Fibroblast of skin of left quadriceps (primary cell): ENCODE data around the gene LRRC10B.

Experiments
- DNase-seq, 2 experiments: peaks; one replicate each; pipeline ENCODE4 v3.0.0-alpha.2; 2013; ENCODE audit warnings: low read depth in 2 of 2

Gene LRRC10B

GRCh38 chr11:61531044-61531443 is 22.5 kb downstream of the LRRC10B start:
- DNase-seq = no peak

- DNase-seq = no peak
Observed at GRCh38 chr11:61532134-61533038, 23.8 kb downstream of the LRRC10B start.

- no peak for DNase-seq
Observed at GRCh38 chr11:61533039-61533375, 24.5 kb downstream of the LRRC10B start.

GRCh38 chr11:61533401-61533800 is 24.9 kb downstream of the LRRC10B start:
- no peak for DNase-seq

GRCh38 chr11:61534025-61534932 is 25.7 kb downstream of the LRRC10B start:
- DNase-seq = no peak

- DNase-seq = no peak
Observed at GRCh38 chr11:61534933-61535839, 26.6 kb downstream of the LRRC10B start.

GRCh38 chr11:61535998-61536675 is 27.6 kb downstream of the LRRC10B start:
- no peak for DNase-seq

GRCh38 chr11:61536676-61537270 is 28.2 kb downstream of the LRRC10B start:
- DNase-seq = no peak

- no peak for DNase-seq
Observed at GRCh38 chr11:61537326-61537725, 28.8 kb downstream of the LRRC10B start.

- no peak for DNase-seq
Observed at GRCh38 chr11:61538636-61538961, 30.1 kb downstream of the LRRC10B start.

GRCh38 chr11:61539006-61539405 is 30.5 kb downstream of the LRRC10B start:
- no peak for DNase-seq

GRCh38 chr11:61539831-61540357 is 31.3 kb downstream of the LRRC10B start:
- no peak for DNase-seq

- no peak for DNase-seq
Observed at GRCh38 chr11:61540528-61540927, 32.0 kb downstream of the LRRC10B start.

GRCh38 chr11:61541598-61541997 is 33.0 kb downstream of the LRRC10B start:
- no peak for DNase-seq

- DNase-seq = no peak
Observed at GRCh38 chr11:61542024-61542461, 33.5 kb downstream of the LRRC10B start.

- no peak for DNase-seq
Observed at GRCh38 chr11:61542705-61543104, 34.2 kb downstream of the LRRC10B start.

GRCh38 chr11:61543606-61544306 is 35.2 kb downstream of the LRRC10B start:
- DNase-seq = no peak

GRCh38 chr11:61544466-61544865 is 35.9 kb downstream of the LRRC10B start:
- no peak for DNase-seq

GRCh38 chr11:61545341-61545740 is 36.8 kb downstream of the LRRC10B start:
- DNase-seq = no peak

- DNase-seq = no peak
Observed at GRCh38 chr11:61545921-61546320, 37.4 kb downstream of the LRRC10B start.
